Hematopoietic multipotent progenitor cell treated with erythropoietin and hydrocortisone succinate and interleukin-3 and kit ligand, for 8 days (in vitro differentiated cells): Measurements from ENCODE around the gene MBLAC1.

Experiments
- DNase-seq: peaks from one replicate; pipeline ENCODE4 v3.0.0-alpha.2; 2015

MBLAC1 gene

DNA sequence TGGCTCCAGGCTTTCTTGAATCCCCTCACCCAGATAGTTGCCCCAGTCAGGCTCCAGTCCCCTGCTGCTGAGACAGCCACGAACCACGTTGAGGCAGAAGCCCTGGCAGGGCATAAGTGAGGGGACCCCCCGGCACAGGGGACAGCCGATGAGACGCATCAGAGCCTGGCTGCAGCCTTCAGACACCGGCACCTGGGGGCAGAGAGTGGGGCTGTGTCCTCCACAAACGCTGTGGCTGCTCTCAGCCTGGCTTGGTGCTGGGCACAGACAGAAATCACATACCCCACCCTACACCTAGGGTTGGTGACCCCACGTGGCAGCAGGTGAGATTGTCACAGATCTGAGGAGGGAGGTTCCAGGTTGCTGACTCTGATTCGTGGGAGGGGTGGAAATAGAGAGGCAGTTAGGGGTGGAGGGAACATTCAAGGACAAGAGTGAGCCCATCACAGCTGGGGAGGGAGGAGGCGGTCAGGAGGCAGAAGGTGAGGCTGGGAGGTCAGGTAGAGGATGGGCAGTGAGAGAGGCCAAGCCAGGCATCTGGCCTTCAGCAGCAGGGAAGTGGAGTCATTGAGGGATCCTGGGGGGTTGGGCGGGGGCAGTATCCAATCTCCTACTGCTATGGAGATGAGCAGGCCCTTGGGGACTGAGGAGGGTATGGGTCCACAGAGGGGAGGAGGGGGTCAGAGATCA, 47.2 kb downstream of the MBLAC1 start:
- DNase-seq = no peak

DNA sequence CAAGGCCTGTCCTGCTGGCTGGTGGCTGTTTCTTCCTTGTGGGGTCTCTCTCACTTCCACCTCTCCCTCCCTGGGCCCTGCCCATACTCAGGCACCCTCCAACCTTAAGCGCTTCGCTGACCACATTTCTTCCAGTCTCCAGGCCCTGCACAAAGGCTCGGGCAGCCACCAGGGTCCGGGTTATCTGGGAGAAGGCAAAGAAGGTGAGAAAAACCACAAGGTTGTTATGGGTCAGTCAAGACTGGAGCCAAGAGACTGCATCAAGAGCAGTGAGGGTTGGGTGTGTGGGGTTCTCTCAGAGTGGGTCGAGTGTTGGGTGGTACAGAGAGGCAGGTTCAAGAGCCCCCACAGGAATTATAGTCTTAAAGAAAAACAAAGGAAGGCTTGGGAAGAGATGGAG, 47.8 kb downstream of the MBLAC1 start:
- no peak for DNase-seq

DNA sequence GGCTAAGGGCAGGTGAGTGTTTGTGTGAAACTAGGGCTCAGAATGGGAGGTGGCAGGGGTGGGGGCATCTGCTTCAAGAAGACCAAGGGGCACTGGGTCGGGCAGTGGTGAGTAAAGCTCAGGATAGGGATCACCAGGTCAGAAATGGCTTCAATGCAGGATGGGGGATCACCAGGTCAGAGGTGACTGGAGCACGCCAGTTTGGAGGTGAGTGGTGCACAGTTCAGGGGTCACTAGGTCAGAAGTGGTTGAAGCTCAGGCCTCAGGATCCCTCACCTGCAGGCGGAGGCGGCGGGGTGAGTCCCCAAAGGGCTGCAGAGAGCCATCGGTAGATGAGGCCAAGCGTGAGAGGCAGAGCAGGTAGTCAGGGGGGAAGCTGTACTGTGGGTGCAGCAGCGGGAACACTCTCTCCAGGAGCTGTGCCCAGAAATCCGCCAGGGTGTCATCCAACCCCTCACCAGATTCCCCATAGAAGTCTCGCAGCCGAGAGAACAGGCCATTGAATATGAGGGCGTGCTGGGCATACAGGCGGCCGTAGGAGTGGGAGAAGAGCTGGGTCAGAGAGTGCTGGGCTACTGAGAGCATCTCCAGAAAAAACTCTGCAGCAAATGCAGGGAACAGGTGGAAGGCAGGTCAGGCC, 48.6 kb downstream of the MBLAC1 start:
- no peak for DNase-seq

DNA sequence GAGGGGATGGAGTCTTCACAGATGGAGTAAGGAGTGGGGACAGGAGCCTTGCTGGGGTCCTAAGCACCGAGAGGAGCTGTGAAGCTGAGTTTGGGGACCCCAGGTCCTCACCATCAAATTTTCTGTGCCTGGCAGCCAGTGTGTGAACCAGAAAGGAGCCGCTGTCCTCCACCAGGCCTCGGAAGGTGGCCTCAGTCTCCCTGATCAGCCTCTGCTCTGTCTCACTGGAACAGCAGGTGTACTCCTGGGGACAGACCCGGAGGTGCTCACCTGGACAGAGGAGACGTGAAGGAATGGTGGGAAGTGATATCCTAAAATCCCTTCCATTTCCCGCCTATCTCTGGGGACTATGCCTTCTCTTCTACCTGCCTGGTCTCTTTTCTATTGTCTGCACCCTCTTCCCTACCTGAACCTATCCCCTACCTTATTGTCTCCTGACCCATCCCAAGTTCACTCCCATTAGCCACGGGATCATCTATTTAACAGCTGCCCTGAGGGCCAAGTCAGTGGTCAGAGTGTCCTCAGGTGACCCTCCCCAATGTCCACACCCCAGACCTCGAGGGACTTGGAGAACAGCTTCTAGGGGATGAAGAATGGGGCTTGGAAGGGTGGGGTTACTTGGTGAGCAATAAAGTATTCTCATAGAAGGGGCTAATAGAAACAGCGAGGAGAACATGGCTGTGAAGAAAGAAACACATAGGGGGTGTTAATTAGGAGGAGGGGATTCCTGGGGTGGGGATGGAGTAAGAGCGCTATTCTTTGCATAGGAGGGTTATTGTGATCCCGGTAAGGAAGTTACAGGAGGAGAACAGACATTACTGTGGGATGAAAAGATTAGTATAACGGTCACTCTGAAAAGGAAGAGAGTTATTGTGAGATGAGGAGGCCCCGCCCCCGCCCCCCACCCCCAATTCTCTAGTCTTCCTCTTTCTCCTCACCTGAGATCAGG, 49.6 kb downstream of the MBLAC1 start:
- DNase-seq = no peak

DNA sequence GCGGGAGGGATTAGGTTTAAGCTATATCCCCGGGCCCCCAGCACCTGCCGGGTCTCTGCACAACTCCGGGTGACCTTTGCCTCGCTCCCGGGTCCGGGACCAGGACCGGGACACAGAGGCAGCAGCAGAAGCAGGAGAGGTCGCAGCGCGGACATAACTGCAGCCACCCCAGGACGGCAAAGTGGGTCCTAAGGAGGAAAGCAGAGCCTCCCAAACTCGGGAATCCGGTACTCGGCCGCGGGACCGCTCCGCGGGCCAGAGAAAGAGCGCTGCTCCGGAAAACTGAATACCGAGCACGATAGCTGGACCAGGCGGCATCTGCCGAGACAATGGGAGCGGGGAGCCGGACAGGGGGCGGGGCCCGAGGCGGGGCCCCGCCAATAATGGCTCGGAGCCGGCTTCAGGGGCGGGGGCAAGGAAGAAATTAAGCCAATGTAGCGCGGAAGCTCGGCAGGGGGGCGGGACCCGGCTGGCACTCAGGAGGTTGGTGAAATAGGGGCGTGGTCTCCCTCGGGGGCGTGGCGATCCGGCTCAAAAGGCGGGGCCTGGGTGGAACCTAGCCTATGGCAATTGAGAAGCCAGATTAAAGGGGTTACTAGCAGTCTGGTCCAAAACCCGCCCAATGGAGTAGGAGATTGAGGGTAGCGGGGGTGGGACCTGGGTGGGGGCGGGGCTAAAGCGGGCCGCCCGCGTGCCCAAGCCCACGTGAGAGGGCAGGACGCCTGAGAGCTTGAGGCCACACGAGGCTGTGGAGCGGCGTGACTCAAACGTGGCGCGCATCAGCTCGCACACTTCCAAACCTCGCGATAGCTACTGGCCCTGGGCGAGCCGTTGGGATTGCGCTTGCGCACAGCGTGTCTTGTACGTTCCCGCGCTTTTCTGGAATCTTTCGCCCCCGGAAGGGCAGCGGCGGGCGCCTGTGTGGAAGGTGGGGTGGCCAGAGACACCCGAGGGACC, 50.6 kb downstream of the MBLAC1 start, which contains the start of the genes GPC2 and STAG3:
GPC2 (minus strand) TSS at position 337 of the 957 bp plus-strand sequence; CDS start at position 155, 182 bp downstream.
STAG3 (plus strand) TSS at position 874 of the 957 bp plus-strand sequence. CDS start 2,639 bp downstream, outside the sequence.
- DNase-seq = peak; percentile 94
